SK-N-SH (cell line): Measurements from ENCODE around the gene CHD5.

ENCODE experiments used
- CHD2 ChIP-seq: fragments of 150-350 bp; IDR thresholded peaks from 2 replicates; pipeline ENCODE4 v1.6.1; 2018; ENCODE audit warnings: low read length; ENCODE audit not compliant: partially characterized antibody
- CTCF ChIP-seq: fragments of 200-600 bp; sonication (generic); IDR thresholded peaks from 2 replicates; pipeline ENCODE4 v1.6.1; 2017; ENCODE audit warnings: antibody characterized with exemption, mild to moderate bottlenecking, moderate library complexity
- ELF1 ChIP-seq: IDR thresholded peaks from 2 replicates; pipeline ENCODE4 v1.4.0; 2012
- EZH2phosphoT487 ChIP-seq: fragments of 200-600 bp; sonication (generic); IDR thresholded peaks from 2 replicates; pipeline ENCODE4 v1.6.1; 2017; ENCODE audit warnings: low read depth, mixed run types, mild to moderate bottlenecking, antibody characterized with exemption, moderate library complexity, borderline replicate concordance
- MAX ChIP-seq: IDR thresholded peaks from 2 replicates; pipeline ENCODE4 v1.4.0; 2012; ENCODE audit warnings: low read depth
- NFIC ChIP-seq: IDR thresholded peaks from 2 replicates; pipeline ENCODE4 v1.4.0; 2012; ENCODE audit warnings: borderline replicate concordance
- REST ChIP-seq: IDR thresholded peaks from 2 replicates; pipeline ENCODE4 v1.6.1; 2012; ENCODE audit warnings: mild to moderate bottlenecking, low read depth, low read length, moderate library complexity

GRCh38 chr1:6077506-6077905, 102.6 kb downstream of the CHD5 start:
- no peak for TF ChIP-seq NFIC
- TF ChIP-seq CTCF, result no peak
- TF ChIP-seq CHD2, result no peak
- TF ChIP-seq EZH2phosphoT487, result no peak
- no peak for TF ChIP-seq REST
- TF ChIP-seq ELF1, result no peak
- TF ChIP-seq MAX, result no peak
